Endothelial cell of umbilical vein (primary cell): ENCODE data around the gene TSHB.

ENCODE experiments used
- EZH2 ChIP-seq: IDR thresholded peaks from 2 replicates; pipeline ENCODE4 v1.6.1; 2012; ENCODE audit warnings: borderline replicate concordance, low read depth, mild to moderate bottlenecking, moderate library complexity, low read length, inconsistent platforms; ENCODE audit not compliant: severe bottlenecking
- JUN ChIP-seq: IDR thresholded peaks from 2 replicates; pipeline ENCODE4 v1.6.1; 2011; ENCODE audit warnings: borderline replicate concordance, low read depth; ENCODE audit not compliant: insufficient read length, insufficient read depth
- MYC ChIP-seq: IDR thresholded peaks from one replicate; pipeline ENCODE4 v1.6.1; 2011; ENCODE audit warnings: mild to moderate bottlenecking, low read depth, low read length
- POLR2A ChIP-seq: IDR thresholded peaks from 2 replicates; pipeline ENCODE4 v1.6.1; 2012; ENCODE audit warnings: low read depth, mild to moderate bottlenecking, control low read depth, low read length
- POLR2AphosphoS5 ChIP-seq: IDR thresholded peaks from 2 replicates; pipeline ENCODE4 v1.6.1; 2012; ENCODE audit warnings: low read depth, mild to moderate bottlenecking, control low read depth, low read length, moderate library complexity; ENCODE audit not compliant: insufficient read depth
- TF ChIP-seq, protein P1 (sequence below), 2 donors: IDR thresholded peaks; 1 replicate in 1 of 2; 2 replicates in 1 of 2; pipeline ENCODE4 v1.5.1; 2011; ENCODE audit warnings: low read length in 2 of 2, mild to moderate bottlenecking in 2 of 2, moderate library complexity in 2 of 2, control low read depth in 1 of 2, inconsistent platforms in 1 of 2, low read depth in 1 of 2; ENCODE audit not compliant: insufficient read depth in 1 of 2; ENCODE audit errors: extremely low read depth in 1 of 2
- TF ChIP-seq, protein P2 (sequence below): IDR thresholded peaks from 2 replicates; pipeline ENCODE4 v1.6.1; 2011; ENCODE audit not compliant: insufficient read depth, insufficient read length

- TF ChIP-seq, protein P1, sequence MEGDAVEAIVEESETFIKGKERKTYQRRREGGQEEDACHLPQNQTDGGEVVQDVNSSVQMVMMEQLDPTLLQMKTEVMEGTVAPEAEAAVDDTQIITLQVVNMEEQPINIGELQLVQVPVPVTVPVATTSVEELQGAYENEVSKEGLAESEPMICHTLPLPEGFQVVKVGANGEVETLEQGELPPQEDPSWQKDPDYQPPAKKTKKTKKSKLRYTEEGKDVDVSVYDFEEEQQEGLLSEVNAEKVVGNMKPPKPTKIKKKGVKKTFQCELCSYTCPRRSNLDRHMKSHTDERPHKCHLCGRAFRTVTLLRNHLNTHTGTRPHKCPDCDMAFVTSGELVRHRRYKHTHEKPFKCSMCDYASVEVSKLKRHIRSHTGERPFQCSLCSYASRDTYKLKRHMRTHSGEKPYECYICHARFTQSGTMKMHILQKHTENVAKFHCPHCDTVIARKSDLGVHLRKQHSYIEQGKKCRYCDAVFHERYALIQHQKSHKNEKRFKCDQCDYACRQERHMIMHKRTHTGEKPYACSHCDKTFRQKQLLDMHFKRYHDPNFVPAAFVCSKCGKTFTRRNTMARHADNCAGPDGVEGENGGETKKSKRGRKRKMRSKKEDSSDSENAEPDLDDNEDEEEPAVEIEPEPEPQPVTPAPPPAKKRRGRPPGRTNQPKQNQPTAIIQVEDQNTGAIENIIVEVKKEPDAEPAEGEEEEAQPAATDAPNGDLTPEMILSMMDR (IDR thresholded peaks at IDR 0.05; ENCODE audit: extremely low read depth in 1 of 2, insufficient read depth in 1 of 2, low read depth in 1 of 2, low read length in 2 of 2), result no peak
- TF ChIP-seq POLR2A, result no peak
- TF ChIP-seq MYC, result no peak
- TF ChIP-seq POLR2AphosphoS5, result no peak
- TF ChIP-seq JUN, result no peak
- no peak for TF ChIP-seq EZH2
- TF ChIP-seq, protein P2, sequence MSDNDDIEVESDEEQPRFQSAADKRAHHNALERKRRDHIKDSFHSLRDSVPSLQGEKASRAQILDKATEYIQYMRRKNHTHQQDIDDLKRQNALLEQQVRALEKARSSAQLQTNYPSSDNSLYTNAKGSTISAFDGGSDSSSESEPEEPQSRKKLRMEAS, result no peak
Measured at GRCh38 chr1:115073298-115074087, 43.9 kb downstream of the TSHB start.
